Right renal cortex interstitium (tissue), 3 donors: ENCODE results near the gene PNPLA5. TPM values are rescaled to one million over a fixed set of nuclear protein-coding genes. Genes with fewer than 3 reads are reported as not detected.

ENCODE experiments used
- DNase-seq, 3 donors: peaks; one replicate each; pipeline ENCODE4 v3.0.0-alpha.2; 2013; ENCODE audit warnings: low read depth in 3 of 3, low spot score in 2 of 3
- polyA plus RNA-seq, 3 donors: library from polyadenylated mRNA; unstranded; fragments of 120-200 nt; gene quantifications; one replicate each; pipeline ENCODE4 v1.2.1, GENCODE V29; 2013; ENCODE audit not compliant: insufficient read length in 3 of 3

PNPLA5 gene
- polyA plus RNA-seq, 3 donors = 0.06 to 0.14 (median 0.08) TPM

DNA sequence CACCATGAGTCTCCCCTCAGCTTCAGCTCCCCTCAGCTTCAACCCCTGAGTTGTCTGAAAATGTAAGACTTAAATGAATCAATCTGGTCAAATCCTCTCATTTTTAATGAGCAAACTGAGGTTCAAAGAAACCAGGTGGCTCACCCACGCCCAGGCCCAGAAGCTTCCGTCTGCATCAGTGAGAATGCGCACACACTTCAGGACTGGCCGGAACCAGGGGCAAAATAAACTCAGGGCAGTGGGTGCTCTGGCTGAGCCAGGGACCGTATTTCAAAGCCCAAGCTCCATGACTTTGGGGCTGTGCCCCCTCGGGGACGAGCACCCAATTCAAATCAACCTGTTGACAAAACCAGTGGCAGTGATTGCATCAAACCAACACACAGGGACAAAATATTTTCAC lies 32.6 kb downstream of the PNPLA5 start:
- no peak for DNase-seq

DNA sequence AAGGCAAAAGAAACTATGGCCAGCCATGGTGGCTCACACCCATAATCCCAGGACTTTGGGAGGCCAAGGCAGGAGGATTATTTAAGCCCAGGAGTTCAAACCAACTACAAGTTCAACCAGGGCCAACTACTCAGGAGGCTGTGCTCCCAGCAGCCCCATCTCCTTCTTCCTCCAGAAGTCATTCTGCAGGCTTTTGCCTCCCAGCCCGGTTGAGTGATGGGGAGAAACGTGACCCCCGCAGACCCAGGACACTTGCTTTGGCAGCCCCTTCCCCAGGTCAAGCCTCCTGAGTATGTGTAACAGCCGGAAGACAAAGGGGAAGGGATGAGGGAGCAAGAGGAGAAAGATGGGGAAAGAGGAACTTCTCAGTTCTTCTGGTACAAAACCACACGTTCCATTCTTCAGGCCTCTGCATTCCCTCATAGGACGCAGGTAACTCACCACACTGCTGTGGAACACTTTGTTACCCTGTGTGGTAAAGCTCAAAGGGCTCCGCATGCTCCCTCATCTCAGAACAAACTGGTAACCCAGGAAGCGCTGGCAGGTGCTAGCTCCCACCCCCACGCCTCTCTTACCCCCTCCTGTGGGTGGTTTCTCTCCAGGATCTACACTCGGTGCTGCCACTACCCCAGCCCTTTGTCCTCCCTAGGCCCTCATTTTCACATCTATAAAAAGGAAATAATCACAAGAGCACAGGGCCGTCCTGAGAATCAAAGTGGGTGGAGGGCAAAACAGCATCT lies 33.5 kb downstream of the PNPLA5 start:
- no peak for DNase-seq

DNA sequence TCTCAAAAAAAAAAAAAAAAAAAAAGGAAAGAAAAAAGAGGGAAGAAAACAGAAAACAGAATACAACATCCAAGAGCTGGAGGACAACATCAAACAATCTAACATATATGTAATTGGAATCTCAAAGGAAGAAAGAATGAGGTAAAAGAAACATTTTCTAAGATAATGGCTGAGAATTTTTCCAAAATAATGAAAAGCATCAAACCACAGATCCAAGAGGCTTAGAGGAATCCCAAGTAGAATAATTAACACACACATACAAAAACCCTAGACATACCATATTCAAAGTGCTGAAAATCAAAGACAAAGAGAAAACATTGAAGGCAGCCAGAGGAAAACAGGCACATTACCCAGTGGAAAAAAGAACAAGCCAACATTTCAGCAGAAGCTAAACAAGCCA lies 34.4 kb downstream of the PNPLA5 start:
- DNase-seq = no peak

DNA sequence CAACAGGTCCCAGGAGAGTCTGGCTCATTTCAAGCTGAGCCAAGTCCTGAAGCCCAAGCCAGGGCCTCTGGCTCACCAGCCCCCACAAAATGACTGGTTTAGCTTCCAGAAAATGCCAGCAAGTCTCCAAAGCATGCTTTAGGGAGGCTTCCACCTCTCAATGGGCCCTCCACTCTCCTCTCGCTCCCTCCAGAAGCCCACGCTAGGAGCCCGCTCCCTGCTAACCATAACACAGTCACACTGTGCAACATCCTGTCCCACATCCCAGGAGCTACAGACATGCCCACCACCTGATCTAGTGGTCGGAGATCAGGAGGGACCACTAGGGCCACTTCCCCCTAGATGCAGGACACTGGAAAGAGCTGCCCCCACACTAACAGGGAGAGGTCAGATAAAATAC lies 36.4 kb downstream of the PNPLA5 start:
- no peak for DNase-seq

DNA sequence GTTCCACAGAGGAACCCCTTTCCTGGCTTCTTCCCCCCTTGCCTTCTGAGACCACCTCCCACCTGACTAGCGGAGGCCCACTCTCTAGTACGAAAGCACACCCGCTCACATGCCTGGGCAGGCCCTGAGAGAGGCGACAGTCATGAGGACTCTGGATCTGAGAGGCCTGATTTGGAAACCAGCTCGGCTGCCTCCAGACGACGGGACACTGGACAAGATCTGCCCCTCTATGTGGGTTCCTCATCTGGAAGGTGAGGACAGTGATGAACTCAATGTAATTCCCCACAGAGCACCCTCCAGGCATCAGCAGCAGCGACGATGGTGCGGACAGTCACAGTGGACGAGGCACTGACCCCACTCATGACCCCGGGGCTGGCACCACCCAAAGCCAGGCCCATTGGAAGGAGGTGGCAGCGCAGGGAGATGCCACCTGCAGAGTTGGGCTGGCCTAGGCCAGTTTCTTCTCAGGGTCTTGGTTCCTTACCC lies 37.0 kb downstream of the PNPLA5 start:
- no peak for DNase-seq

DNA sequence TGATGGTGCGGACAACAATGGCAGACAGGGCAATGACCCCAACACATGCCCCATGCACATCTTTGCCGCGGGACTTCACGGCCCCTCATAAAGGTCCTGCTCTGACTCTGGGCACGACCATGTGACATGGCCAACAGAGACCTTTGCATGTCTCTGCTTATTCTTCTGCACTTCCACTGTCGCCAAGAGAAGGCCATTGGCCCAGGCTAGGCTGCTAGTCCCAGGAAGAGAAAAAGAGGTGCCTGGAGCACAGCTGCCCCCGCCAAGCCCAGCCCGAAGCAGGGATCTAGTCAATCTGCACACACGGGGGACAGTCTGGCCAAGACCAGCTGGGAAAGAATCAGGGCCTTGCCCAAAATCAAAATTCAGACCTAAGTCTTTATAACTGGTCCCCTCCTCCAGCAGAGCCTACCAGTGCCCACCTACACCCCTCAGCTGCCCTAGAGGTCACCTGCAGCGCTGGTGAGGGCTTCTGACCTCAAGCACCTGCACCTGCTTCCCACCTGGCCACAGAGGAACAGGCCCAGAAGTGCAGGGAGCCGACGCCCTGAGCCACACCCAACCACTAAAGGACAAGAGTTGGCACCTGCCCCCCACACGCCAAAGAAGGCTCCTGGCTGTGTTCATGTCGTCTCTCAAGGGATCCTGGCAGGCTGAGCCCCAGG lies 37.6 kb downstream of the PNPLA5 start:
- DNase-seq = no peak

DNA sequence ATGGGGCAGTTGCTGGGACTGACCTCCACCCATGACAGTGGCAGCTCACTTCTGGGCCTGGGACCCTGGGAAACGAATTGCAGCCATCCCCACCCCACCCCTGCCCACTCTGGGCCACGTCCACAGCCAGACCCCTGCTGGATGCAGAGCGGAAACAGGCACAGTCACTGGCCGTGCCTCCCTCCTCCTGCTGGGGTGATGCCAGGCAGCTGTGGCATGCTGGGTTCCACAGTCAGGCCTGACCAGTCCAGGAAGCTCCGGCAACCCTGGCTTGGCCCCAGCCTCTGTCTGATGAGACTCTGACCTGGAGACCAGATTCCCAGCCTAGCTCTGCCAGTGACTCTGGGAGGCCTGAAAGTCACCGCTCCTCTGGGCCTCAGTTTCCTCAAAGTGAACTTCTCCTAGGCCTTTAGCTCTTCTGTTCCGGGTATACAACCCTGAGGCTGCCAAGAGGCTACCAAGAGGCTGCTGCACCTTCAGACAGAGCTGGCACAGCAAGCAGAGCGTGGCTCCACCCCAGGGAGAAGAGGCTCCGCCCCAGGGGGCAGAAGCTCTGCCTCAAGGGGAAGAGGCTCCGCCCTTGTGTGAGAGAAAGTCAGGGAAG lies 38.4 kb downstream of the PNPLA5 start:
- no peak for DNase-seq

DNA sequence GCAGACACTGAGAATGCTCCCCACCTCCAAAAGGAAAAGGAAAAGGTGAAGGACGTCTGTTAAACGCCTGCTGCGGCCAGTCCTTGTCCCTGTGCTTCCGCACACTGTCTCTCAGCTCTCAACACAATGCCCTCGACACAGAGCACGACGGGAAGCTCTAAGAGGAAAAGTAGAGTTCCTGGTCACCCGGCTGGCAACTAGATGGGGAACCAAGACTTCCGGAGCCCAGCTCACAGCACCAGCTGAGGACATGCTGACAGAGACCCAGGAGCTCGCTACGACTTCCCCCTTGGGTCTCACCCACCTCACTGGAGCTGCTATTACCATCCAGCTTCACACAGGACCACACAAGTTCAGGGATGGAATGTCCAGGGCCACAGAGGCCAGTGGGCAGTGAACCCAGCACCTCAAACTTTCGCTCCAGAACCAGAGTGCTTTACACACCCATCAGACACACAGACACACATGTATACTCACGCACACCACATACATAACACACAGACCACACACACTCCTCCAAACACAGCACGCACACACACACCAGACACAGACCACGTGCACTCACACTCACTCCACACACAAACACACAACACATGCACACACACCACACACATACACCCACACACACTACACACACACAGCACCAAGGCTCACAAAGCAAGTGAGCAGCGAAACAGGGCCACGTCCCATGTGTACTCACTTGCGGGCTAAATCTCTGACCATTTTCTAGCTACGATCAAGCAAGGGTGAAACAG lies 39.1 kb downstream of the PNPLA5 start:
- DNase-seq = no peak

DNA sequence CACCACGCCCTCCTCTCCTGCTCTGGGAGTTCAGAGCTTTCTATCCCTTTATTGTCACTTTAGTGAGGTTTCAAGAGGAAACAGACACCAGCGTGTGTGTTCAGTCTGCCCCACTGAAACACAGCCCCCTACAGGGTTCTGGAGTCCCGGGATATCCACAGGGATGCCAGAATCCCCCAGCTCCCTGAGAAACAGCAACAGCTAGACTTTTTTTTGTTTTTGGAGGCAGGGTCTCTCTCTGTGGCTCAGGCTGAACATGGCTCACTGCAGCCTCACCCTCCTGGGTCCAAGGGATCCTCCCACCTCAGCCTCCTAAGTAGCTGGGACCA lies 39.9 kb downstream of the PNPLA5 start:
- no peak for DNase-seq

DNA sequence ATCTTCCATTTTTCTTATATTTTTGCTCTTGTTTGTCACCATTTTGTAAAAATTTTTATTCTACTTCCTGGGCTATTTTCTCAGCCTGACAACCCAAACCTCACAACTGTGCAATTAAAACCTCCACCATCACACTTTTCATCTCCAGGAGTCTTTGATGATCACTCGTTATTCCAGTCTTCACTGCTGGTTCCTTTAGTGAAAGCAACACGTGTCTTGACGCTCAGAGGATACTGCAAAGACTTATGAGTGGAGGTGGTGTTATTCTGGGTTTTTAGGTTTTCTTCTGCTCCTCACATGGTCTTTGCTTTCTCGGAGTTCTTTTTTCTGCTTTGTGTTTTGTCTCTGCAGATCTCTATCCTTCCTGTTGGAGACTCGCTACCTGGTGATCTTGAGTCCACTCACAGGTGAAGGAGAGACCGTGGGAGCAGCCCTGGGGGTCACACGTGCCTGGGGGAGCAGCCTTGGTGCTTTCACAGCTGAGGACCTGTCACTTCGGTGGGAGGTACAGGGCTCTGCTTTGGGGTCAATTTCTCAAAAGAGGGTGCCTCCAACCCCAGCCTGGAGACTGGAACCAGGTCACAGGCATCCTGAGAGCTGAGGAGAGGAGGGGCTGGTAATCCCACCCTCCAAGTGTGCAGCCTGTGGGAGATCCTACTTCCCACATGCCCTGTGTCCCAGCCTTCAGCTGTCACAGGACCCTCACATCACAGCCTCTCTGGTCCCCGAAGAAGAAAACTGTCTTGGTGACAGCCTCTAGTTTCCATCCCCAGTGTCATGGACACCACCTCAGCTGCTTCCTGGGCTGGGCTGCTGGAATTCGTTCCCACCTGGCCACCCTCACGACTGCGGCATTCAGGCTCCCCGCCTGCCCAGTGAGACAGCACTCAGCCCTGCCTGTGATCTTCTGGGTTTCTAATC lies 40.5 kb downstream of the PNPLA5 start:
- DNase-seq = no peak

DNA sequence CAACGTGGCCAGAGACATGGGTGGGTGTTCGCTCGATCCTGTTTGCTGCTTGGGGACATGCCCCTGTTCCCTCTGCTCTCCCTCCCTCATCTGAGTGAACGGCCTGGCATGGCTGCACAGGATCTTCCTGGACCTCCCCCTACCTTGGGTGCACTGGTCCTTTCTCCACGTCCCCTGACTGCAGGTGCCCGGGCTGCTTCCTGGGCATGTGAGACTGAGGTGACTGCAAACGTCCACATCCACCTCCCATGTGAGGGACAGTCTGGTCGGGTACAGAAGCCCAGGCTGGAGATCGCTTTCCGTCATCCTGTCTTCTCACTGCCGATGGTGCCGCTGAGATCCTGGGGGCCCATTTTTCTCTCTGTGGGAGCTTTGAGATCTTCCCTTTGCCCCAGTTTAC lies 41.3 kb downstream of the PNPLA5 start:
- no peak for DNase-seq

DNA sequence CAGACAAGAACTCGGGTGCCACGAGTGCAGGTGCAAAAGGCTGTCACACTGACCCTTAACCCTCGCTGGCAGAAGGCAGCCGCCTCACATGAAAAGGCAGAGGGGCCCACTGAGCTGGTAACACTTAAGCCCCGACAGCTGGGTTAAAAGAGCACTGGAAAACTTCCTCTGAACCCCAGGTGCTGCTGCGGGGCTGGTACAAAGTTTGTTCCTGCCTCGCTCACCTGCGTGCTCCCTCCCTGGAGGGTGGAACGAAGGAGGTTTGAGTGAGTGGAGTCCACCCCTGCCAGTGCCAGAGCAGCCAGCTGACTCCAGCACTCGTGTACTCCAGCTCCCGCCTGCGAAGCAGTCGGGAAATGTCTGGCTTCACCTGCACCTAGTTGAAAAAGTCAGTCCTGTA lies 42.1 kb downstream of the PNPLA5 start:
- no peak for DNase-seq

DNA sequence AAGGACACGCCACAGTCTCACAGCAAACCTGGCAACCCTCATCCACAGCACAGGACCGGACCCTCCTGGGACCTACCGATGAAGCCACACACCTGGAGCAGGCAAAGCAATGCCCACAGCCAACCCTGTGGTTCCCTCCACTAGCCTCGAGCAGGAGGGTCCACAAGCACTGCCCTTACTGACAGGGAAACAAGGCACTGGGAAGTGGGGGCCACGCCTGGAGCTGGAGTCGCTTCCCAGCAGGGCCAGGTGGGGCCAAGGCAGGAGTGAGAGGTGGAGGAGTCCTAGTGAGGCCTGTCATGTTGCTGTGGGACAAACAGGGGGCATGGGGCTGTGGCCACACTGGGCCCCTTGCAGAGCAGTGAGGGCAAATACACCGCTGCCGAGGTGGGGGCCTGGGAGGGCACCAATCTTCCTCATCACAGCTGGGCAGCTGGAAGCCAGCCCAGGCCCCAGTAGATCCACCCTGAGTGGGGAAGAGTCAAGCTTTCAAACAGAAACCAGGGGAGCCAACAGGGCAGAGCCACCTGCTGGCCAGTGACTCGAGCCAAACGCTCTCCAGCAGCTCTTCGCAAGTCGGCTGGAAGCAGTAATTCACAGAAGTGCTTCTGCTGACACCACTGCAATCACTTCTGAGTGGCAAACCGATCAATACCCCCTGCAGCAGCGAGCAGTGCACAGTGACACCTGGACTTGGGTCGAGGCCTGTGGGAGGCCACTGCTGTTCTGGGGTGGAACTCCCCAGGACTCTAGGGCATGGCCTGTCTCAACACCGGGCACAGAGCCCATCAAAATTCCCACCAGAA lies 43.2 kb downstream of the PNPLA5 start:
- DNase-seq = no peak

DNA sequence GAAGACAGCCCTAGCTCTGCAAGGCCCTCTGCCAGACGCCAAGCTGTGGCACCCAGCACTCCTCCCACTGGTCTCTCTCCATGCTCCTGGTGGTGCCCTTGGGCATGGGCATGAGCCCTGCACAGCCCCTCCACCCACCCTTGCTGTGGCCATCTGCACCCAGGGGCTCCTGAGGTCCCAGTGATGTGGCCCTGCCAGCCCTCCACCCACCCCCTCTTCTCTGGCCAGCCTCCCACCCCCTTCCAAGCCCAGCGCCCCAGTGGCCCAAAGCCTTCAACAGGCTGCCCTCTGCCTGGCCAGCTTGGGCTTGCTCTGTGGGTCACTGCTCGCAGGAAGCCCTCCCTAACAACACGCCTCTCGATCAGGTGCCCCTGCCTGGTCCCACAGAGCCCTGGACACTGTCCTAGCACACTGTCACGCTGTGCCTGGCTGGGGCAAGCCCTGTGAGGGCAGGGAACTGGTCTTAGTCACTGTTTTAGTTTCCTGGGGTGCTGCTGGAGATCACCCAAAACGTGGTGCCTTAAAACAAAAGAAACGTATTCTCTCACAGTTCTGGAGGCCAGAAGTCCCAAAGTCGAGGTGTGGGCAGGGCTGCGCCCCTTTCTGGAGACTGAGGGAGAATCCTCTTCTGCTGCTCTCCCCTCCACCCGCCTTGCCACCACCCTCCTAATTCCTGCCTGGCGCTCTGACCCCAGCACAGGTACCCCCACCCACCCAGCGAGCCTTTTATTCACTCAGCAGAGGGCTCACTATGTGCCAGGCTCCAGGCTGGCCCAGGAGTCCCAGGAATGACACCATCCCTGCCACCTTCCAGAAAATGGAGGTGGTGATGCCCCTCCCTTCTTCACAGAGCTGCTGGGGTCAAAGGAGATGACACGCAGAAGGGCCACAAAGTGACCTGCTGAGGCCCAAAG lies 44.2 kb downstream of the PNPLA5 start:
- DNase-seq = no peak

DNA sequence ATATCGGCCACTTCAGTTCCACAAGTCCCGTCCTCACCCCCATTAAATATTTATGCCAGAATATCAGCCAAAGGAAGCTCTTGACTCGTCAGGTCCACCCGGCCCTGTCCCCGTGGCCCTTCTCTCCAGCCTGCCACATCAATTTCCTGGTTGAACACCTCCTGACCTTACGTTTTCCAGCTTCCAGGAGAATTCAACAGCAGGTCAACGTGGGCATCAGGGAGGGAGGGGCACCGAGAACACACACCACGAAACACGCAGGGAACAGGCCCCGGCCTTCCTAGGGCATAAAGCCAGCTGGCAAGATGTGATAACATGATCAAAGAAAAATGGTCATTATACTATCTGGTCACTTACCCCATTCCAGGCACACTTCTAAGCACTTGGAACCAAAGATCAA lies 44.8 kb downstream of the PNPLA5 start:
- no peak for DNase-seq

DNA sequence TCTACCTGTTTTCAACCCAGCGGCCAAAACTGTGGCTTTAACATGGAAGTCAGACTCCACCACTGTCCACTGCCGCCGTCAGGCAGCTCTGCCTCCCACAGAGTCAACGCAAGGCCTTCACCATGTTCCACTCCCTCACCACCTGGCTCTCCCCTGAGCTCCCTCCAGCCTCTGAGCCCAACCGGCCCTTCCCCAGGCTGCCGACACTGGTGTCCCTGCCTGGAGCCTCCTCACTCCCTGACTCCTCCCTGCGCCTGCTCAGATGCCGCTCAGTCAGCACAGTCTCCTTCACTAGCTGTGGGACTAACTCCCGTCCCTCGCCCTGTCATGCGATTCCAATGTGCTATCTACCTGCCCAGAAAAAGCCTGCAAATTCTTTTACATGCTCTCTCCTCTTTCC lies 45.8 kb downstream of the PNPLA5 start:
- DNase-seq = no peak

DNA sequence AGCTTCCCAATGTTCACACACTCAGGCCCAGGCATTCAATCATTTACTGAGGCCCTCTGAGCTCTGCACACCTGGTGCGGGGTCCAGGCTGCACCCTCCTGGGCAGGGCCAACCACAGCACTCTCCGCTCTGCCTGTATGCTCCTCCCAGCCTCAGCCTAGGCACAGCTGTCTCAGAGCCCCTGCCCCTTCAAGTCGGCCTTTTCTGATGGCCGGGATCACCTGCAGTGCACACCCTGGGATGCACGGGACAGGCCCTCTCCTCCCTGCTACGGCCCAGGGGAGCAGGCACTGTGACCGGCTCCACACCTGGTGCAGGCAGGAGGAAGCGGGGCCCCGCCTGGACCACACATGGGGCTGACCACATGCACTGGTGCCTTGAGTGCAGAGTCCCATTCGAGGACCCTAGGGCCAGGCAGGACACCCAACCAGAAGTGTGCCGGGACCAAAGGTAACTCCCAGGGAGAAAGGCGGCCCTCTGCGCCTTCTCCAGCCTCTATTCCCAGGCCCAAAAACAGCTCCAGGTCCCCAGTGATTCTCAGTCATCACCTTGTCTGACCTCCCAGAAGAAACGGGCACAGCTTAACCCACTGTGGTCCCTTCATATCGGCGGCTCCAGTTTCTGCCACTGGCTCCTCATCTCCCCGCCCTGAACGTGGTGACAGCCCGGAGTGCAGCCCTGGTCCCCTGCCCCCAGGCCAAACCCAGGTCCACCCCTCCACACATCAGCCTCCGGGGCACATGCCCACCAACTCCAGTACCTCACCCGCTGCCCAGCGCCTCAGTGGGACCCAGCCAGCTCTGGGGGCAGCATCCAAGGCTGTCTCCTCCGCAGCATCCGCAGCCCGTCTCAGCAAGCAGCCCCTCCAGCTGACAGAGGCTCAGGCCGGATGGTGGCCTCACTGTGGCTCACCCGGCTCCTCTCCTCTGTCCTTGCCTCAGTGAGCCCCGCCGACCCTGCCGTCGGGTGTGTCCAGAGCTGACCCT lies 47.0 kb downstream of the PNPLA5 start:
- DNase-seq = no peak
